ENCODE measurements around the gene RP2.

Gene RP2

DNA sequence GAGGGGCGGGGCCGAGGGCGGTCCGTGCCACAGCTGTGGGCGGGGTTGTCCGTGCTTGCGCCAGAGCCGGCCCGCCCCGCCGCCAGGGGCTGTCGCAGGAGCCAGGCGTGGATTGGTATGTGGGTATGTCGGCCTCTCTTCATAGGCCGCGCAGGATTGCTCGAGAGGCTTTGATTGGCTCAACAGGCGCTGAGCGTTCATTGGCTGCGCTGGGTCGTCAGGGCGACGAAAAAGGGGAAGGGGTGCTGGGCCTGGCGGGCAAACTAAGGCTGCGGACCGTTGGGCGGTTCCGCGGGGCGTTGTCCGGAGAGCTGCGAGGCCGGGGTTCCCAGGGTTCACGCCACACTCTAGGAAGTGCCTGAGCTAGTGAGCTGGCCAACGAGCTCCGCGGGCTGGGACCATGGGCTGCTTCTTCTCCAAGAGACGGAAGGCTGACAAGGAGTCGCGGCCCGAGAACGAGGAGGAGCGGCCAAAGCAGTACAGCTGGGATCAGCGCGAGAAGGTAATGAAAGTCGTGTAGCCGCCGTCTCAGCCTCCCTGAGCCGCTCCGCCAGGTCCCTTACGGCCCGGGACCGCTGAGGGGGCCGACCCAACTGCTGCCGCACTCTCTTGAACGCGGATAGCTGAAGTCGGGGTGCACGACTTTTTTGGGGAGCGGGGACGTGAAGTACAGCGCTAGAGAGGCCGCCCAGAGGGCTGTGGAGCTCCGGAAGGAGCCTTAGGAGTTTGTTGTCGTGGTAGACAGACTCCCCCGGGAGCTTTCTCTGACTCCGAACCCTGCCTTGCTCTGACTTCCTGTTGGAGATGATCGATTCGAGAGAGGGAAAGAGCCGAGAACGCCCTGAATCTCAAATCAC is at the start of gene RP2:
Gene RP2 (plus strand): TSS at position 343 of the 857 bp plus-strand sequence. CDS start 58 bp downstream, at position 401.
- in situ Hi-C loops (cut with HindIII; ENCODE audit: low sequenced_read_pairs) = no loop called here

DNA sequence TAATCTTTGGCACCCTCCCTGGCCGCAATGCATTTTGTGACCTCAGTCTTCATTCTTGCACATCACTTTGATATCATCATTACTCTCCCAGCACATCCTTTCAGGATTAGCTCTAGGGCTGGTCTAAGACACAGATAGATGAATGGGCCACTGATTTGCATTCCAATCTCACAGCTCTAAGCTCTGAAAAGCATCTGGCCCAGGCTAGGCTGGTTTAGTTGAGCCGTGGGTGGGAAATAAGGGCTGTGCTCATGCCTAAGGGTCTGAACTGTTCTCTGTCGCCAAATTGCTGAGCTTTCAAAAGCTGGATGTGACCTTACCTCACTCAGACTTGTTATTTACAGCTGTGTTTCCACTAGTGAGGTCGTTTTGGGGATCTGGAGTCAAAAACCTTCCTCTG is 47.9 kb upstream of the RP2 start:
- in situ Hi-C loops (cut with HindIII; ENCODE audit: low sequenced_read_pairs) = no loop called here

DNA sequence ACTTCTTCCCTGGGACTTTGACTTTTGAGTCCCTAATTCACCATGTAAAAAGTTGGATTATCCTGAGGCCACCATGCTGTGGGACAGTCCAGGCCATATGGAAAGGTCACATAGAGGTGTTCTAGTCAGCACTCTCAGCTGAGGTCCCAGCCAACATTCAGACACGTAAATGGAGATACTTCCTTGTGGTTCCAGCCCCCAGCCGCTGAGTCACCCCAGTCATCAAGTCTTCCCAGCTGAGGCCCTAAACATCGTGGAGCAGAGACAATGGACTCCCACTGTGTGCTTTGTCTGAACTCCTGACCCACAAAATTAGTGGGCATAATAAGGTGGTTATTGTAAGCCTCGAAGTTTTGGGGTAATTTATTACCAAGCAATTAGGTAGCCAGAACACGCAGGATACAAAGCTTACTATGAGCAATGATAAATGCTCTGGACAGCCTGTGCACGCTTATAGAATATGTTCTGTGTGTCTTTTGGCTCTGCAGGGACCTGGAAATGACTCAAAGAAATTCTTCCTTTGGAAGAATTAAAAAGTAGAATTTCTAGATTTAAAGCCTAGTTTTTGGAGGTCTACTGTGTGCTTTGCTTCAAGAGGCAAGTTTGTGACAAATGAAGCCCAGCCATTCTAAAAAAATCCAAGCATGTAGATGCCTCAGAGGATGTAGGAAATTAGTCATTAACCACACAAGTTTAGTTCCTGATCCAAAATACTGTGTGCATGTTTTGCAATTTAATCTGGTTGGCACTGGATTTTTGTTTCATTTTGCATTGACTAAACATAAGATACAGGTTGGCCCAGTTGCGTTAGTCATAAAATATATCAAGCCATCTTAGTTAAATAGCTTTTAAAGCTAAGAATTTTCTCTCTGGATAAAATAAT is 44.7 kb upstream of the RP2 start:
- in situ Hi-C loops (cut with HindIII; ENCODE audit: low sequenced_read_pairs) = no loop called here

DNA sequence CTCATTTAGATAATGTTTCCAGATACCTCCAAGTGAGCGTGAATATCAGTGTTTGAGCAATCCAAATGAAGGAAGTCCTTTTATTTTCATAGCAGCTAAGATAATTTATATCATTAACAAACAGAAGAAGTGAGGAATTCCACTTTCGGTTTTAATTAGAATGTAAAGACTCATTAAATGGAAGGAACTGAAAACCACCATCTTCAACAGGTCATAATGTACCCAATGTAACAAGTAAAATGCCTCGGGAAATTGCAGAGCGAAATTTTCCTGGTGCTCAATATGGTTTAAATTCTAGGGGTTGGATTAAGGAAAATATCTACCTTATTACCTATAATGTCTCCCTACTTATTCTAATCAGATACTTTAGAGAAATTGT is 44.0 kb upstream of the RP2 start:
- in situ Hi-C loops (cut with HindIII; ENCODE audit: low sequenced_read_pairs) = no loop called here

DNA sequence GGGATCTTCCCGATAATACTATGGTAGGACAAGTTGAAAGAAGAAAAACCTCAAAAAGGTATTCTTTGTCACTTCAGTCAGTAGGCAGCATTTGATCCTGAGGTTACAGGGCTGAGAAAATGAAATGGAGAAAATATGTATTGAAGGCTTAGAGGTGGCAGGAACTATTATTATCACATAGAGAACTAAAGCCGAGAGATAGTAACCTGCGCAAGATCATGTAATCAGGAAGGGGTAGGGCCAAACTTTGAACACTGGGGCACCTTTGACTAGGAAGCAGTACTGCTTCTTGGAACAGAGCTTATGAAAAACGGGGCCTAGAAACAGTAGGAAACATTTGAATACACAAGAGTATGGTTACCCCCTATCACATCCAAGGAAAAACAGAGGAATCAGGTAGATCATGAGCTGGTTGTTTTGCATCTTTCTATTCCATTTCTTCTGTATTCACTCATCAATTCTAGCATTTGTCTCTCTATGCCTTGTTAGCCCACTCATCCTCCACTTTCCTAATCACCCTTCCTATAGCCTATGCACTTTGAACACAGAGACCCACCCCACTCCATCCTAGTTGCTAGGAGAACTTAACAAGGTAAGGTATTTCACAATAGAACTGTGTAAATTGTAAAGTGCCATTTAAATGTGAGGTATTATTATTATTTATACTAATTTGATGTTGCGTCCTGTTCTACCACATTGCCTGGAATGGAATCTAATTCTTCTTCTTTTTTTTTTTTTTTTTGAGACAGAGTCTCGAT is 43.3 kb upstream of the RP2 start:
- in situ Hi-C loops (cut with HindIII; ENCODE audit: low sequenced_read_pairs) = no loop called here

DNA sequence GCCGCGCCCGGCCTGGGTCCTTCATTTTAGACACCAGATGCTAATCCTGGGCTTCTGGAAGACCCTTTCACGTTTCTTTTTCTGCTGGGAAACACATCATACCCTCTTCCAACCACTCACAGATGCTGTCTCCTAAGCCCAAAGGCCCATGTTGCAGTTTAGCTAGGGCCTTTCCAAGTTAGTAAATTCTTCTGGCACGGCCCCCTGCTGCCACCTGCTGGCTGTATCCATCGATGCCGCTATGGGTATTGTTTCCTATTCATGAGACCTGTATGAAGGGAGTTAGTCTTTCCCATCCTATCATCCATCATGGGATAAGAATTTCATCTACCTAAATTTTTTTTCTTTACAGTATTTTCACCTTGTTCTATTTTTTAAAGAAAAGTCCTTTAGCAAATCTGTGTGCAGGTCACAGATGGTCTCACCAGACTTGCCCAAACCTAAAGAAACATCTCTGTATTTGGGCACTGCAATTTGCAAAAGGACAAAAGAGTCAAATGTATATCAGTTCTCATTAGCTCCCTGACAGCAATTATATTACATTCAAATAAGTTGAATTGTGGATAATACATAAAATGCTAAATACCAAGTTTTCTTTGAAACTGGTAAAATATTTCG is 40.2 kb upstream of the RP2 start:
- in situ Hi-C loops (cut with HindIII; ENCODE audit: low sequenced_read_pairs) = no loop called here

DNA sequence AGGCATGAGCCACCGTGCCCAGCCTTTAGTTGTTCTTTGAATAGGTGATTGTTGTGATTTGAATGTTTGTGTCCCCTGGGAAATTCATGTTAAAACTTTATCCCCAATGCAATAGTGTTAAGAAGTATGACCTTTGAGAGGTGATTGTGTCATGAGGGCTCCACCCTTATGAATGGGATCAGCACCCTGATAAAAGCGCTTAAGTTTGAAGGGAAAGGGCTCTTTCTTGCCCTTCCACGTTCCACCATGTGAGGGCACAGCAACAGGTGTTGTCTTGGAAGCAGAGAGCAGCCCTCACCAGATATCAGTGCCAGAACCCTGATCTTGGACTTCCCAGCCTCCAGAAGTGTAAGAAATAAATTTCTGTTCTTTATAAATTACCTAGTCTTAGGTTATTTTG is 33.7 kb upstream of the RP2 start:
- in situ Hi-C loops (cut with HindIII; ENCODE audit: low sequenced_read_pairs) = no loop called here

DNA sequence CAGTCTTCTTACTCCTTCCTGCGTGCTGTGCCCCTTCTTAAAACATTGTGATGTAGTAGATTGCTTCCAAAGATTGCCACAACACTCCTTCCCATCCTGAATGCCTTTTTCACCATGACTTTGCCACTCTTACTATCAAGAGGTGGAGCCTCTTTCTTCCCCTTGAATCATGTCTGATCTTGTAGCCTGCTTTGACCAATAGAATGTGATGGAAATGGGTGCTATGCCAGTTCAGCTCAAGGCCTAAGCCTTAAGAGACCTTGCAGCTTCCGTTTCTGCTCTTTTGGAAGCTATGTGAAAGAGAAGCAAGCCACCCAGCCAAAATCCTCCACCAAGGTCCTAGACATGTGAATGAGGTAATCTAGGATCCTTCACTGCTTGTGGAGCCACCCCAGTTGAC is 31.6 kb upstream of the RP2 start:
- in situ Hi-C loops (cut with HindIII; ENCODE audit: low sequenced_read_pairs) = no loop called here

DNA sequence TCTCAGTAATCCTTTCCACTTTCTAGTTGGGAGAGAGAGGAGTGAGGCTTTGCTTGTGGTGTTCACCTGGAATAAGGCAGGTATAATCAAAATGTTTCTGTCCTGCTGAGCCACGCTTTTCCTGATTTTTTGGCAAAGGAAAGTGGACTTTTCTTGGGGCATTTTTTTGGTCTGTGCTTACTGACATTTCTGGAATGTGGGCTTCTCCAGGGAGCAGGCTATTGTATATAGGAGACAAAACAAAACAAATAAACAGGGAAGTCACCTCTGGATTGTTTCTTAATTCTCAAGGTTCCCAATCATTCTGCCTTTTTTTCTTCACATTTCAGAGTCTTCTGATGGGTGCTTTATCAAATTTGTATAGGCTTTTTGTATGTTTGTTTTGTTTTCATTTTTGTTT is 25.7 kb upstream of the RP2 start:
- in situ Hi-C loops (cut with HindIII; ENCODE audit: low sequenced_read_pairs) = no loop called here

DNA sequence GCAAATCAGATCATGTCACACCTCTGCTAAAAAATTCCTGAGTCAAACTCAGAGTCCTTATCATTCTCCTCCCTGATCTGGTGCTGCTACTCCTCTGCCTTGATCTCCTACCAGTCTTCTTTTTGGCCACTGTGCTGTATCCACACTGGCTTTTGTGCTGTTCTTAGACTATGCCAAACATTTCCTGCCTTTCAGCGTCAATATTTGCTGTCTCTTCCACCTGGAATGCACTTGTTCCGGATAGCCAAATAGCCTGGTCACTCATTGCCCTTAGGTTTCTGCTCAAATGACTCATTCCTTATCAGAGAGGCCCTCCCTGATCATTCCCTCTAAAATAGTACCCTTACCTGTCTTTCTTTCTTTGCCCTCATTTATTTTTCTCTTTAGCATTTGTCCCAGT is 24.4 kb upstream of the RP2 start:
- in situ Hi-C loops (cut with HindIII; ENCODE audit: low sequenced_read_pairs) = no loop called here

DNA sequence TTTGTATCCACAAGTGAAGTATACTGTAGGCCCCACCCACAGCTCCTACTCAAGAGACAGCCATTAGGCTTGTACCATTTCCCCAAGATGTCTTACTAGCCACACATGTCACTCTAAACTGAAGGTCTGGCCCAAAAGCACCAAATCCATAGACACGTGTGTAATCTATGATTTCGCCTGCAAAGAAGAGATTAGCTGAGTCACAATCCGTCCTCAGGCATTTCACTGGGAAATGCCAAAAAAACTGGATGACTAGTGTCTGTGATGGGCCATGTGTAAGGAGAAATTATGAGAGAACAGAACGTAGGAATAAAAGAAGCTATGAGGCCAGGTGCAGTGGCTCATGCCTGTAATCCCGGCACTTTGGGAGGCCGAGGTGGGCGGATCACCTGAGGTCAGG is 21.9 kb upstream of the RP2 start:
- in situ Hi-C loops (cut with HindIII; ENCODE audit: low sequenced_read_pairs) = no loop called here

DNA sequence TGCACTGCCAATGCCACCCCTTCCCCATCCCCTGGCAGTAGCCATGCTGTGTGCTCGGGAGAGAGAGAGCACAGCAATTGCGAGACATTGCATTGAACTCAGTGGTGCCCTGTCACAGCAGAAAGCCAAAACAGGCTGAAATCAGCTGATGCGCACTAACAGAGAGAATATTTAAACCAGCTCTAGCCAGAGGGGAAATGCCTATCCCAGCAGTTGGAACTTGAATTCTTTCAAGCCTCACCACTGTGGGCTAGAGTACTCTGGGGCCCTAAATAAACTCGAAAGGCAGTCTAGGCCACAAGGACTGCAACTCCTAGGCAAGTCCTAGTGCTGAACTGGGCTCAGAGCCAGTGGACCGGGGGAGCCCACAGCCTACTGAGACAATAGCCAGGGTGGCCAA is 17.7 kb upstream of the RP2 start:
- in situ Hi-C loops (cut with HindIII; ENCODE audit: low sequenced_read_pairs) = no loop called here

DNA sequence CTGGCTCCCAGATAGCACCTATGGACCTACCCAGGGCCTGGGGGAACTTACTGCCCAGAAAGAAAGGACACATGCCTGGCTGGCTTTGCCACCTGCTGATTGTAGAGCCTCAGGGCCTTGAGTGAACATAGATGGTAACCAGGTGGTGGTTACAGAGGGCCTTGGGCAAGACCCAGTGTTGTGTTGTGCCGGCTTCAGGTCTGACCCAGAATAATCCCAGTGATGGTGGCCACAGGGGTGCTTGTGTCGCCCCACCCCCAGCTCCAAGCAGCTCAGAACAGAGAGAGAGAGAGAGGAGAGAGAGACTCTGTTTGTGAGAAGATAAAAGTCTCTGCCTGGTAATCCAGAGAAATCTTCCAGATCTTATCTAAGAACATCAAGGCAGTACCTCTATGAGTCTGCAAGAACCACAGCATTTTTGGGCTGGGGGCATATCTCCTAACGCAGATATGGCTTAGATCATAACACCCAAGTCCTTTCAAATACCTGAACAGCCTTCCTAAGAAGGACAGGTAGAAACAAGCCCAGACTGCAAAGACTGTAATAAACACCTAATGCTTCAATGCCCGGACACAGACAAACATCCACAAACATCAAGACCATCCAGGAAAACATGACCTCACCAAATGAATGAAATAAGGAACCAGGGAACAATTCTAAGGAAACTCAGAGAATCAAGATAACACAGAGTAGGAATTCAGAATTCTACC is 16.3 kb upstream of the RP2 start:
- in situ Hi-C loops (cut with HindIII; ENCODE audit: low sequenced_read_pairs) = no loop called here

DNA sequence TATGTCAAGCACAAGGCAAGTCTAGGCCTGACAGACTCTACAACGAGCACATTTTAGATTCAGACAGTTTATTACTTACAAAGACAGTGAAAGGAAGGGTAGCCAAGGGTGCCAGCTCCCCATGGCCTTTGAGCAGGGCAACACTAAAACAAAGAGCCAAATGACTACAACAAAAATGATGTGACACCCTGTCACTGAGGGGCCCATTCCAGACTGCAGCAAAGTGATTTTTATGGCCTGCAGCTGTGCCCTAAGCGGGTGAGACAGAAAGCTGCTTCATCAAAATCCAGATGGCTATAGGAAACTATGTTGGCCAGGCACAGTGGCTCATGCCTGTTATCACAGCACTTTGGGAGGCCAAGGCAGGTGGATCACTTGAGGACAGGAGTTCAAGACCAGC is 13.4 kb upstream of the RP2 start:
- in situ Hi-C loops (cut with HindIII; ENCODE audit: low sequenced_read_pairs) = no loop called here

DNA sequence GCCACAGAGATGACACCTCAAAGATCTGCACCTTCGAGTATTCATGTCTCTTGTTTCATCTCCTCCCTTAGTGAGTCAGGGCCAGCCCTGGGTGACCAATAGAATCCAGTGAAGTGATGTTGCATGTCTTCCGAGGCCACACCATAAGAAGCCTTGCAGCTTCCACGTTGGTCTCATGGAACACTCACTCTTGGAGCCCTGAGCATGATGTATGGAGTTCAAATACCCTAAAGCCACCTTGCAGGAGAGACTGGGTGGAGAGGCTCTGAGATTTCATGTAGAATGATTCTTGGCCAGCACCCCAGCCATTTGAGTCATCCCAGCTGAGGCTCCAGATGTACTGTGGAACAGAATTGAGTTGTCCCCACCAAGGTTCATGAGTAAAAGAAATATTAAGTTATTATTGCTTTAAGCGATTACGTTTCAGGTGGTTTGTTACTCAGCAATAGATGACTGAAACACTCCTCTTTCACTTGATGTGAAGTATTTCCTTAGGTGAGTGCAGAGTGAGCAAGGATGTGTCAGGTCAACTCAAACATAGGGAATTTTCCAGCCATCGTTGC is 5.0 kb upstream of the RP2 start:
- in situ Hi-C loops (cut with HindIII; ENCODE audit: low sequenced_read_pairs) = no loop called here

DNA sequence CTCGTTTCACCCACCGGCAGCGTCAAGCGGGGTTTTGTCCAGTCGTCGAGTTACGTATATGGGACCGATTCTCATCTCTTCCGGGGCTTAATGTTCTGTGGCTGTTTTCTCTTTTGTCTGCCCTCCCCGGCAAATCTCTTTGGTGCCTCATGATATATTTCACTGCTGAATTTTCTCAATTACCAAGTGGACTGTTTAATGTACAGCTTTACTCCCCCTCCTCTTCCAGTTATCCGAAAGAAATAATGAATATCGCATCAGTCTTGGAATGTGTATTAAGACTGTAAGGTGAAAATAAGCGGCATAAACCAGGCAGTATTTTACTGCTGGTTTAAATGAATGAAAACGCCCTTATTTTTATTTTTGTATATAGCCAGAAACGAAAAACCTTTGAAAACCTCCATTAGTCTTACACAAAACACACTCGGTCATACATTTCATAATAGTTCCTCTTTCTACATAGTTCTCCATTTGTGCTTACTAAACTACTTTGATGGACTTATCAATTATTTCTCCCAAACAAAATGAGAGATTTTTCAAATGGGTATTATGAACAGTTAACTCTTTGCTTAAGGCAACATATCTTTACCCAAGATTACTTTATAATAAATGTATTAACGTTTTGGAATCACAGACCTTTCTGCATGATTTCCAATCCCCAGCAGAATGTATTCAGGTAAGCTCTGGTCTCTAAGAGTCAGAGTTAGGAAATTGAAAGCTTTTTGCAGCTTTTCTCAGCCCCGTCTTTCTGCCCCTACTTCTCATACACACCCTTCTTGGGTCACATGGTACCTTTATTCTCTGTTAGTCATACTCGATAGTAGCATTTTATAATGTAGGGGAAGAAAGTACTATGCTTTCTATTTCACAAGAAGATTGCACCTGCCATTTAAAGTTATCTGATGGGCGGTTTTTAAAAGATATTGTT is 979 bp downstream of the RP2 start:
- in situ Hi-C loops (cut with HindIII; ENCODE audit: low sequenced_read_pairs) = no loop called here

DNA sequence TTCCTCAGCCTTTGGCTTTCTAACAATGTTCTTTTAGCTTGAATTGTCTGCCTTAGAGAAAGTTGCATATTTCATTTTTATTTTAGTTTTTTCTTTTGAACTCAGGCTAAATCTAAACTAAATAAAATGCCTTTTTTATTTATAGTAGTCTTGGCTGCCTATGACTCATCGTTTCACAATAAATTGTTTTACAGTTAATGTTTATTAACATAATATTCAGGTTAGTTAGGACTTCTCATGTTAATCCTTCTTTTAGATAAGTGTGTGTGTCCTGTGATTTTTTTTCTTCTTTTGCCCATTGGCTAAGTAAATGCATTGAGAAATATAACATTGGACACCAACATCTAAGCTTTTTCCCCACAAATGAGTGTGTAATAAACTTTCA is 1.6 kb downstream of the RP2 start:
- in situ Hi-C loops (cut with HindIII; ENCODE audit: low sequenced_read_pairs) = no loop called here

DNA sequence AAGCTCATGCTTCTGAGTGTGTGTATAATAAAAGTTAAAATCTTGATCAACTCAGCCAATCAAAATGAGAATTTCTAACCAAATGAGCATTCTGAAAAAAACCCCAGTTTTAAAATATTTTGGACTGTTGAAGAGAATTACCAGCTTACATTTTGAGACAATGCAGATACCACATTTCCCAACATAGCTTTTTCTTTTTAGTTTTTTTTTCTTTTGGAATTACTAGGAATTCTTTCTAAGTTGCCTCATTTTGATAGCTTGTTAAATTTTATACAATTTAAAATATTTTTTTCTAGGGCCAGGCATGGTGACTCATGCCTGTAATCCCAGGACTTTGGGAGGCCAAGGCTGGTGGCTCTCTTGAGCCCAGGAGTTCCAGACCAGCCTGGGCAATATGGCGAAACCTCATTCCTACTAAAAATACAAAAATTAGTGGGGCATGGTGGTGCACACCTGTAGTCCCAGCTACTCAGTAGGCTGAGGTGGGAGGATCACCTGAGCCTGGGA is 2.2 kb downstream of the RP2 start:
- in situ Hi-C loops (cut with HindIII; ENCODE audit: low sequenced_read_pairs) = no loop called here

DNA sequence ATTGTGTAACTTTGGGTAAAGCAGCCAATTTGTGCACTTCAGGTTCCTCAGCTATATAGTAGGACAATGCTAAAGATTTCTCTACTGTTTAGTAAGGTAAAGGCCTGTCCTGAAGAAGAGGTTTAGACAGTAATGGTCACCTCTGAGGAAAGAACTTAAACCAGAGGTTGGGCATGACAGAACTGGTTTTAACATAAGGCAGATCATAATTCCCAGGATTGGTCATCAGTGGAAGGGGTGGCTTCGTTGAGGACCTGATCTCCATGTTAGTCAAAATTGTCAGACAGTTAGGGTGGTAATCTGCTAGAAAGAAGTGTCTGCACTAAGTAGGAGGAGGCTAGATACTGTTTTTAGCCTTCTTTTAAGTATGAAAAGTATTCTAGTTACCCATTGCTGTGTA is 4.1 kb downstream of the RP2 start:
- in situ Hi-C loops (cut with HindIII; ENCODE audit: low sequenced_read_pairs) = no loop called here
